ENCODE measurements around the gene CD1C.
"Not testable (repeated sequence)": the region's sequence is repeated elsewhere in the genome, so short reads cannot be mapped to it uniquely, and the experiment has no call there.

Gene CD1C

GRCh38 chr1:158328426-158328825 lies 38.7 kb downstream of the CD1C start:
- FAIRE-seq = no peak

GRCh38 chr1:158329300-158329699 lies 39.6 kb downstream of the CD1C start:
- no peak for FAIRE-seq
- DNase-seq (ENCODE audit: low spot score) = no peak

More at GRCh38 chr1:158328426-158328825, 38.7 kb downstream of the CD1C start:
- DNase-seq (ENCODE audit: low spot score) = no peak

GRCh38 chr1:158329733-158330132 lies 40.0 kb downstream of the CD1C start:
- DNase-seq (ENCODE audit: low spot score) = no peak
- no peak for FAIRE-seq

GRCh38 chr1:158330391-158331105 lies 40.8 kb downstream of the CD1C start:
- FAIRE-seq = no peak
- DNase-seq (ENCODE audit: low spot score) = no peak

GRCh38 chr1:158331106-158331425 lies 41.3 kb downstream of the CD1C start:
- DNase-seq (ENCODE audit: low spot score) = no peak
- FAIRE-seq = no peak

- FAIRE-seq (no peak), DNase-seq (ENCODE audit: low spot score) (no peak)
Observed at GRCh38 chr1:158331481-158332150, 41.9 kb downstream of the CD1C start, which contains the start of gene CD1B. Gene CD1B (minus strand): TSS chr1:158331531. CDS start chr1:158331423, 108 bp downstream.

GRCh38 chr1:158333405-158334155 lies 43.9 kb downstream of the CD1C start:
- DNase-seq (ENCODE audit: low spot score) = no peak
- FAIRE-seq = no peak

GRCh38 chr1:158334526-158335212 lies 44.9 kb downstream of the CD1C start:
- DNase-seq (ENCODE audit: low spot score) (no peak), FAIRE-seq (no peak)

- FAIRE-seq (no peak), DNase-seq (ENCODE audit: low spot score) (no peak)
Observed at GRCh38 chr1:158335213-158335532, 45.5 kb downstream of the CD1C start.

GRCh38 chr1:158336413-158336812 lies 46.7 kb downstream of the CD1C start:
- FAIRE-seq; DNase-seq (ENCODE audit: low spot score): not testable (repeated sequence)

Data from RCC 7860 (cell line).